Heart right ventricle (tissue), 16 donors: ENCODE results near the gene SPEG. TPM values are rescaled to one million over a fixed set of nuclear protein-coding genes. Genes with fewer than 3 reads are reported as not detected.

ENCODE experiments used
- ATAC-seq, 8 donors: fragments of 200-7000 bp; cut with Tn5 transposase; one replicate each; pipeline ENCODE4 v1.9.1; 2020; ENCODE audit warnings: mild to moderate bottlenecking in 8 of 8, moderate library complexity in 8 of 8, moderate number of reproducible peaks in 1 of 8
- DNase-seq, 2 donors: peaks; one replicate each; pipeline ENCODE4 v3.0.0-alpha.2; 2020
- H3K27ac ChIP-seq, 10 donors: fragments of 200-600 bp; sonication (generic) in 2 of 10; one replicate each; pipeline versions ENCODE4 v1.5.0 to v1.8.0; 2020 to 2022; ENCODE audit warnings: mild to moderate bottlenecking in 3 of 10
- H3K27me3 ChIP-seq, 7 donors: fragments of 200-600 bp; one replicate each; pipeline ENCODE4 v1.8.0; 2021 to 2022; ENCODE audit warnings: mild to moderate bottlenecking in 2 of 7
- H3K36me3 ChIP-seq, 9 donors: fragments of 200-600 bp; sonication (generic) in 1 of 9; one replicate each; pipeline versions ENCODE4 v1.5.0 to v1.8.0; 2020 to 2022; ENCODE audit warnings: mild to moderate bottlenecking in 2 of 9
- H3K4me1 ChIP-seq, 9 donors: fragments of 200-600 bp; sonication (generic) in 1 of 9; one replicate each; pipeline versions ENCODE4 v1.5.0 to v1.8.0; 2020 to 2022; ENCODE audit warnings: mild to moderate bottlenecking in 4 of 9
- H3K4me3 ChIP-seq, 10 donors: fragments of 200-600 bp; sonication (generic) in 2 of 10; one replicate each; pipeline versions ENCODE4 v1.5.0 to v1.8.0; 2020 to 2022; ENCODE audit warnings: mild to moderate bottlenecking in 7 of 10, moderate library complexity in 2 of 10
- H3K9me3 ChIP-seq, 11 donors: fragments of 200-600 bp in 10 of 11; sonication (generic) in 2 of 11; one replicate each; pipeline versions ENCODE4 v1.5.0 to v1.8.0; 2013 to 2022; ENCODE audit warnings: mild to moderate bottlenecking in 2 of 11, control low read depth in 1 of 11, moderate library complexity in 1 of 11
- CTCF ChIP-seq, 9 donors: fragments of 200-600 bp; sonication (generic) in 2 of 9; IDR thresholded peaks; one replicate each; pipeline versions ENCODE4 v1.5.0 to v1.8.0; 2021 to 2022; ENCODE audit warnings: antibody characterized with exemption in 9 of 9, mild to moderate bottlenecking in 5 of 9, moderate library complexity in 1 of 9
- WGBS, 2 donors: extraction: QIAGEN DNeasy Blood & Tissue Kit; methylation state at CpG; one replicate each; pipeline ENCODE4 v1.1.7; 2013; ENCODE audit warnings: inconsistent platforms in 1 of 2; 5-methylcytosine and 5-hydroxymethylcytosine counted together
- intact Hi-C, 10 donors: fragments of 100-400 bp; cut with DNase I; formaldehyde crosslinking; loops; one replicate each; pipeline versions ENCODE4 v1.11.1 to v1.14.2; 2022
- polyA plus RNA-seq, 2 donors: library from polyadenylated mRNA; stranded (reverse); fragments of 200-250 nt; gene quantifications; one replicate each; pipeline ENCODE4 v1.2.3, GENCODE V29; 2013
- total RNA-seq, 10 donors: library from RNA; stranded (reverse); fragmentation: NEBNext Ultra II Directional in 3 of 10; extraction: Animal tissue kit (Norgen Biotek cat#: 25700) in 3 of 10; gene quantifications; one replicate each; pipeline versions ENCODE4 v1.2.1 to v1.2.4, GENCODE V29; 2021 to 2023
- donor health status: Arrhythmogenic right ventricular cardiomyopathy.
- donor health status: ischemic (EF 13 %, LVEDD 7.1; RV severe dilation, severe dysfunction).
- donor health status: healthy with polysubstance abuse.
- donor health status: DM: no; HTN: yes; CAD: no.
- donor health status: DM: no; HTN: no; CAD: no.
- donor health status: ischemic (EF 25% LVEDD 6.9; RV normal size, moderate dysfunction).
- donor health status: ischemic (EF 25% LVEDD 5.7; RV mildly dilated, moderate dysfunction).
- donor health status: healthy.
- donor health status: DM: yes; HTN: yes; CAD: no.
- donor health status: Ischemic cardiomyopathy.
- donor health status: ischemic (EF 35%, LVEDD 5.7; RV mildly dilated, moderate dysfunction).
- donor health status: nonischemic (EF 11% LVEDD 7.7; RV severe dilation, severe dysfunction).
- donor health status: DM: yes; HTN: yes; CAD: no.
- donor health status: PGD.
- donor health status: ischemic (EF 29% LVEDD 5.4; RV normal size, mild dysfunction).
- donor health status: nonischemic (EF 23%, LVEDD 6.1; RV moderate dilation, normal function).

Gene SPEG
- total and polyA plus RNA-seq, 12 donors, result 62.9 to 151 (median 120) TPM

GRCh38 chr2:219419331-219420197, 15.1 kb upstream of the SPEG start:
- H3K27me3 ChIP-seq, result peaks cover 0 to 45% (median 24%) of the 10 kb centered on the region in 7 donors
- ATAC-seq, result peak; percentile 46 to 70 (median 65)
- 41 to 47% methylated on average over 8 of the region's 9 CpGs for WGBS, 2 donors
- peaks cover 0 to 47% (median 8%) of the 10 kb centered on the region in 9 donors for H3K36me3 ChIP-seq
- TF ChIP-seq CTCF (IDR thresholded peaks at IDR 0.05), result no peak
- intact Hi-C loops, result loop anchor here in 1 of 10 donors (2.0 kb wide), 1 partner anchor 15 kb away; no protein-coding TSS in a partner anchor
- H3K4me1 ChIP-seq, result peaks cover 2 to 28% (median 15%) of the 10 kb centered on the region in 9 donors
- peak; percentile 55 to 79 for DNase-seq
- H3K27ac ChIP-seq, result peak overlapping the region; percentile 82 to 98 (median 95)
- no peaks in the 10 kb centered on the region for H3K9me3 ChIP-seq
- H3K4me3 ChIP-seq, result peak overlapping the region; percentile 43 to 74 (median 59)

- peak overlapping the region; percentile 82 to 98 (median 95) for H3K27ac ChIP-seq
- 61 to 74% methylated on average over 8 of the region's 8 CpGs for WGBS, 2 donors
- H3K27me3 ChIP-seq, result peaks cover 0 to 38% (median 24%) of the 10 kb centered on the region in 7 donors
- intact Hi-C loops, result no loop called here
- H3K9me3 ChIP-seq, result no peaks in the 10 kb centered on the region
- H3K36me3 ChIP-seq, result peaks cover 0 to 58% (median 10%) of the 10 kb centered on the region in 9 donors
- peaks cover 2 to 28% (median 14%) of the 10 kb centered on the region in 9 donors for H3K4me1 ChIP-seq
- no peak for TF ChIP-seq CTCF (IDR thresholded peaks at IDR 0.05)
- DNase-seq (peak in 1 of 2 donors; percentile 16), ATAC-seq (no peak)
- H3K4me3 ChIP-seq, result peak overlapping the region; percentile 28 to 74 (median 59)
Measured at GRCh38 chr2:219420687-219421086, 14.0 kb upstream of the SPEG start.

- WGBS, 2 donors, result 53 to 65% methylated on average over 17 of the region's 17 CpGs
- H3K9me3 ChIP-seq, result no peaks in the 10 kb centered on the region
- intact Hi-C loops, result no loop called here
- no peak for ATAC-seq
- TF ChIP-seq CTCF (IDR thresholded peaks at IDR 0.05), result peak in 2 of 9 donors; percentile 13 to 19
- peak in 1 of 2 donors; percentile 15 for DNase-seq
- peaks cover 0 to 64% (median 10%) of the 10 kb centered on the region in 9 donors for H3K36me3 ChIP-seq
- H3K27me3 ChIP-seq, result peaks cover 0 to 32% (median 24%) of the 10 kb centered on the region in 7 donors
- peaks cover 2 to 22% (median 10%) of the 10 kb centered on the region in 9 donors for H3K4me1 ChIP-seq
- peak overlapping the region in 8 of 10 donors; percentile 82 to 98 (median 95) for H3K27ac ChIP-seq
- H3K4me3 ChIP-seq, result peak overlapping the region; percentile 28 to 74 (median 59)
Measured at GRCh38 chr2:219421323-219421722, 13.3 kb upstream of the SPEG start.

GRCh38 chr2:219422952-219423534, 11.6 kb upstream of the SPEG start:
- intact Hi-C loops, result no loop called here
- TF ChIP-seq CTCF (IDR thresholded peaks at IDR 0.05), result no peak
- no peak for DNase-seq
- peak overlapping the region in 8 of 10 donors; percentile 42 to 98 (median 94) for H3K27ac ChIP-seq
- H3K4me1 ChIP-seq, result peaks cover 0 to 7% (median 5%) of the 10 kb centered on the region in 9 donors
- peak overlapping the region; percentile 28 to 74 (median 59) for H3K4me3 ChIP-seq
- ATAC-seq, result no peak
- WGBS, 2 donors, result 57 to 68% methylated on average over 8 of the region's 8 CpGs
- peaks cover 0 to 27% (median 23%) of the 10 kb centered on the region in 7 donors for H3K27me3 ChIP-seq
- H3K36me3 ChIP-seq, result peaks cover 0 to 74% (median 10%) of the 10 kb centered on the region in 9 donors
- H3K9me3 ChIP-seq, result no peaks in the 10 kb centered on the region
